ENCODE data around the gene CLCNKB.
A peak's percentile ranks its signal among the peaks of the same experiment; 100 is the strongest.

Gene CLCNKB

DNA sequence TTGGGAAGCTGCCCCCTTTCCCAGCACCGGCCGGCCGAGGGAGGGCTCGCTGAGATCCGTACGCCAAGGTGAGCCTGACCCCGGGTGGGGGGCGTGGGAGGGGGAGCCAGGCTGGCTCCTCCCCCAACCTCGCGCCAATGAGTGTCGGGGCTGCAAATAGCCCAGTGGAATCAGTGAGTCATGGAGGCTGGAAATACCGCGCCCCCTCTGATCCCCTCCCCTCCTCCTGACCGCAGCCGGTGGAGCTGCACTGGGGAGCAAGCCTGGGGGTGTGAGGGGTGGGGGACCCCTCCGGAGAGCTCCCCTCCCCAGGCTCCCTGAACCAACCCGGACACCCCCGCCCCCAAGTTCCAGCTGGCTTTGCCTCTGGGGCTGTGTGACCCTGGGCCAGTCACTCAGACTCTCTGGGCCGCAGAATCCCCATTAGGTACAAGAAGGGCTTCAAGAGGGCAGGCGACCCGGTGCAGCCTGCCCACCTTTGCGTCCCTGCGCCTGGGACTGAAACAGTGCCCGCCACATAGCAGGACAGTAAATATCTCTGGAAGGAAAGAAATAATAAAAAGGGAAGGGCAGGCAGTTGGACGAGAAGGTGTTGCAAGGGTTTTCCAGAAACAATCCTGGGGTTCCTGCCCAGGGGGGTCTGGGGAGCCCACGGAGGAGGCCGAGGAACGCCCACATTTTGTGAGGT, 30.2 kb upstream of the CLCNKB start:
- no peak overlapping the region for H3K27ac ChIP-seq
- H3K4me1 ChIP-seq (ENCODE audit: control insufficient read depth in 1 of 2, insufficient read depth in 1 of 2, low read depth in 1 of 2, low read length in 1 of 2) = peaks cover 6 to 11% of the 10 kb centered on the region in 2 experiments
- no peaks in the 10 kb centered on the region for H3K36me3 ChIP-seq
- peaks cover 28% of the 10 kb centered on the region for H3K27me3 ChIP-seq
- H3K9me3 ChIP-seq = no peaks in the 10 kb centered on the region
- TF ChIP-seq, protein P1, sequence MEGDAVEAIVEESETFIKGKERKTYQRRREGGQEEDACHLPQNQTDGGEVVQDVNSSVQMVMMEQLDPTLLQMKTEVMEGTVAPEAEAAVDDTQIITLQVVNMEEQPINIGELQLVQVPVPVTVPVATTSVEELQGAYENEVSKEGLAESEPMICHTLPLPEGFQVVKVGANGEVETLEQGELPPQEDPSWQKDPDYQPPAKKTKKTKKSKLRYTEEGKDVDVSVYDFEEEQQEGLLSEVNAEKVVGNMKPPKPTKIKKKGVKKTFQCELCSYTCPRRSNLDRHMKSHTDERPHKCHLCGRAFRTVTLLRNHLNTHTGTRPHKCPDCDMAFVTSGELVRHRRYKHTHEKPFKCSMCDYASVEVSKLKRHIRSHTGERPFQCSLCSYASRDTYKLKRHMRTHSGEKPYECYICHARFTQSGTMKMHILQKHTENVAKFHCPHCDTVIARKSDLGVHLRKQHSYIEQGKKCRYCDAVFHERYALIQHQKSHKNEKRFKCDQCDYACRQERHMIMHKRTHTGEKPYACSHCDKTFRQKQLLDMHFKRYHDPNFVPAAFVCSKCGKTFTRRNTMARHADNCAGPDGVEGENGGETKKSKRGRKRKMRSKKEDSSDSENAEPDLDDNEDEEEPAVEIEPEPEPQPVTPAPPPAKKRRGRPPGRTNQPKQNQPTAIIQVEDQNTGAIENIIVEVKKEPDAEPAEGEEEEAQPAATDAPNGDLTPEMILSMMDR (IDR thresholded peaks at IDR 0.05) = no peak
- H3K4me3 ChIP-seq (ENCODE audit: low read depth in 1 of 2, low read length in 1 of 2) = peak overlapping the region in 1 of 2 experiments; percentile 61

DNA sequence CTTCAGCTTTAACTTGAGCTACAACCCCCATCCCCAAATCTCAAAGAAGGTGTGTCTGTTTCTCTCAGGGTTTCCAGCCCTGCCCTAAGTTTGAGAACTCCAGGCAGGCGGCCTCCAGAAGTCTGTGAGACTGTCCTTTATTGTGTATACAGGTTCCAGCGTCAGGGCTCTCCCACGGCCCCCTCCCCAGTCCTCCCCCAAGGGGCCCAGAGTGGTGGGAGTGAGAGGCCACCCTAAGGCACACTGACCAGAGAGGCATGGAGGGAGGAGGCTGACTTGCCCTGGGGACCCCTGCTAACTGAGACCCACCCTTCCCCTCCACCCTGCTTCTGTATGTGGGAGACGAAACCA, 29.7 kb upstream of the CLCNKB start:
- peaks cover 6 to 11% of the 10 kb centered on the region in 2 experiments for H3K4me1 ChIP-seq (ENCODE audit: control insufficient read depth in 1 of 2, insufficient read depth in 1 of 2, low read depth in 1 of 2, low read length in 1 of 2)
- H3K27me3 ChIP-seq = peaks cover 28% of the 10 kb centered on the region
- no peaks in the 10 kb centered on the region for H3K9me3 ChIP-seq
- TF ChIP-seq, protein P1 (IDR thresholded peaks at IDR 0.05) = no peak
- H3K36me3 ChIP-seq = no peaks in the 10 kb centered on the region
- H3K27ac ChIP-seq = no peak overlapping the region
- no peak overlapping the region for H3K4me3 ChIP-seq (ENCODE audit: low read depth in 1 of 2, low read length in 1 of 2)

DNA sequence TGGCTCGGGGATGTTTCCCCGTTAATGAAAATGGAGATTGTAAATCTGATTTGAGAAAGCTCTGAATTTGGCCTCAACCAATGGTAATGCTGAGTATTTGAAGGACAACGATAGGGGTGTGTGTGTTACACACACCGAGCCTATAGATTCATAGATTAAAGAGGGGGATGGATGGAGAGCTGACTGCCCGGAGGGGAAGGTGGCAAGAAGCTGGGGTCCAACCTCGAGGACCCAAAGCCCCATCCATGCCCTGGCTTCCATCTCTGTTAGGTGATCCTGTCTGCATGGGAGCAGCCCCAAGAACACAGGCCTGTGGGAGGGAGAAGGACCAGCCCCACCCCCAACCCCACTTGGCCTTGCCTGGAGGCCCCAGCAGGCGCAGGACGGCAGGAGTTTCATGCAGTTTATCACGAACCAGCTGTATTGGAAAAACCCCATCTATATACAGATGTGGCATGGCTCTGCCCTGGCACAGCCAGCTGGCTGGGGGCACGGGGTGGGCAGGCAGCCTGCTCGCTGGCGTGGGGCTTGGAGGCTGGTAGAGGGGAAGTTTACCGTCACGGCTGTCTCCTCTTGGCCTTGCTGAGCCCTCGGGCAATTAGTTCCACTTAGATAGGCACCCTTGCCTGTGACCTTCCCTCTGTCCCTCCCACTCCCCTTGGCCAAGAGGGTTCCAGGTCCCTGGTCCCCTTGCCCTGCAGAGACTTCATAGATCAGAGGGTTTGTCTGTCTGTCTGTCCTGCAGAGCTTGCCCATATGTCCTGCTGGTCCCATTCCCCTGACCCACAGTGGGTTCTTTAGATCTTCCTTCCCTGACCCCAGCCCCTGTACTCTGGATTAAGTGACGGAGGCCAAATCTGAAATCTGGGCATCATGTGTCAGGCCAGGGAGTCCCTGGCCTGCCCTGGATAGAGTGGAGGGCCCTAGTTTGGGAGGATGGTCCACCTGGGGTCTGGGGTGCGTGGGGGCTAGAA, 28.8 kb upstream of the CLCNKB start:
- no peak overlapping the region for H3K4me3 ChIP-seq (ENCODE audit: low read depth in 1 of 2, low read length in 1 of 2)
- H3K27ac ChIP-seq = no peak overlapping the region
- H3K9me3 ChIP-seq = no peaks in the 10 kb centered on the region
- peaks cover 28% of the 10 kb centered on the region for H3K27me3 ChIP-seq
- TF ChIP-seq, protein P1 (IDR thresholded peaks at IDR 0.05) = no peak
- H3K36me3 ChIP-seq = no peaks in the 10 kb centered on the region
- peaks cover 6 to 11% of the 10 kb centered on the region in 2 experiments for H3K4me1 ChIP-seq (ENCODE audit: control insufficient read depth in 1 of 2, insufficient read depth in 1 of 2, low read depth in 1 of 2, low read length in 1 of 2)

DNA sequence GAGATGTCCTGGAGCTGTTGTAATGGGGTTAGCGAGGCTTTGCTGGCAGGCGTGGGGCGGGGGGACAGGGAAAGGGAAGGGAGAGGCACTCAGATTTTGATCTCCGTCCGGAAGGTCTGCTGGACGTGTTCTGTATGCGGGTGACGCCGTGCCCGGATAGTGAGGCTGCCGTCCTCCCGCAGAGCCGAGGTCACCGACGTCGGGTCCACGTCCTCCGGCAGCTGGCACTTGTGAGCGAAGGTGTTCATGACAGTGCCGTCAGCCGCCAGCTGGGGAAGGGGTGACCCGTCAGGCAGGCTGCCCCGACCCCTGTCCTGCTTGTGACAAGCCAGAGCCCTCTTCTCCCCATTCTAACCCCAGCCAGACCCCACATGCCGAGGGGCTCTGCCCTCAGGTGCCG, 28.1 kb upstream of the CLCNKB start:
- no peak overlapping the region for H3K4me3 ChIP-seq (ENCODE audit: low read depth in 1 of 2, low read length in 1 of 2)
- H3K27ac ChIP-seq = no peak overlapping the region
- H3K9me3 ChIP-seq = no peaks in the 10 kb centered on the region
- H3K4me1 ChIP-seq (ENCODE audit: control insufficient read depth in 1 of 2, insufficient read depth in 1 of 2, low read depth in 1 of 2, low read length in 1 of 2) = peaks cover 6 to 11% of the 10 kb centered on the region in 2 experiments
- no peaks in the 10 kb centered on the region for H3K36me3 ChIP-seq
- TF ChIP-seq, protein P1 (IDR thresholded peaks at IDR 0.05) = no peak
- H3K27me3 ChIP-seq = peaks cover 28% of the 10 kb centered on the region

DNA sequence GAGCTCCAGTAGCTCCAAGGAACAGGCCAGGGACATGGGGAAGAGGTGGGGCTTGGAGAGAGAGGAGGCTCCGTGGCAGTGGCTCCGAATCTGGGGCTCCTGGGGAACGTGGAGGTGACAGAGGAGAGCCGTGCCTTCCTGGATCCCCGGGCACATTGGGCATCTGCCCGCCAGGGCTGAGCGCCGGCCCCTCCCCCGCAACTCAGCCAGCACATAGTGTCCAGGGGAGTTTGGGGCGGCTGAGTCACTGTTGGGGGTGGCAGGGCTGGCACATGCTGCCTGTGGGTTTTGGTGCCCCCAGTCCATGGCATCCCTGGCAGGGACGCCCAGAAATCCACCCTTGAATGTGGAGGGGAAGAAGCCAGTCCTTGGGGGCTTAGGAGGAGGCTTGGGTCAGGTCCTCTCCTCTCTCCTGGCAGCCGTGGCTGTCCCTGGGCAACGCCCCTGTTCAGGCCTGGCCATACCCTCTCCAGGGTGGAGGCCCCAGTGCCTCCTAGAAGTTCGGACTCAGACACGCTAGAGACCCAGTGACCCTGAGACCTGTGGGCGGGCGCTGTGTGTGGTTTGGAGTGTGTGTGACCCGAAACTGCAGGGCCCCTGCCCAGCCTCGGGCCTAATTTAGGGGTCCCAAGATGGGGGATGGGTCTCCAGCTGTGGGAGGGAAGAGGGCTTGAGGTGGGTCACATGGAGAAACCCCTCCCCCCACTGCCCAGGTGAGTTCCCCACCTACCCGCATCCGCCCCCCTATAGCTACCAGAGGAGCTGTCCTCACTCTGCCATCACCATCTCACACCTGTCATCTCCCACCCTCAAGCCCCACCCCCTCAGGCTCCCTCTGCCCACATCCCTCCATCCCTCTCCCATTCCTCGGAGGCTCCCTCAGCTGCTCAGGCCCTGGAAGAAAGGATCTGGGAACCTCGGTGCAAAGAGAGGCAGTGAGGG, 27.4 kb upstream of the CLCNKB start:
- TF ChIP-seq, protein P1 (IDR thresholded peaks at IDR 0.05) = no peak
- H3K4me1 ChIP-seq (ENCODE audit: control insufficient read depth in 1 of 2, insufficient read depth in 1 of 2, low read depth in 1 of 2, low read length in 1 of 2) = peaks cover 6 to 11% of the 10 kb centered on the region in 2 experiments
- no peak overlapping the region for H3K27ac ChIP-seq
- peaks cover 28% of the 10 kb centered on the region for H3K27me3 ChIP-seq
- H3K4me3 ChIP-seq (ENCODE audit: low read depth in 1 of 2, low read length in 1 of 2) = no peak overlapping the region
- H3K9me3 ChIP-seq = no peaks in the 10 kb centered on the region
- H3K36me3 ChIP-seq = no peaks in the 10 kb centered on the region
